Measurements from ENCODE around the gene PRDM13. TPM values are rescaled to one million over a fixed set of nuclear protein-coding genes. Genes with fewer than 3 reads are reported as not detected.
"Not testable (repeated sequence)": the region's sequence is repeated elsewhere in the genome, so short reads cannot be mapped to it uniquely, and the experiment has no call there.

The PRDM13 gene
- polyA plus RNA-seq, 2 of the 4 experiments (the other 2 are of a cell fraction) = 0.41 to 0.74 TPM

DNA sequence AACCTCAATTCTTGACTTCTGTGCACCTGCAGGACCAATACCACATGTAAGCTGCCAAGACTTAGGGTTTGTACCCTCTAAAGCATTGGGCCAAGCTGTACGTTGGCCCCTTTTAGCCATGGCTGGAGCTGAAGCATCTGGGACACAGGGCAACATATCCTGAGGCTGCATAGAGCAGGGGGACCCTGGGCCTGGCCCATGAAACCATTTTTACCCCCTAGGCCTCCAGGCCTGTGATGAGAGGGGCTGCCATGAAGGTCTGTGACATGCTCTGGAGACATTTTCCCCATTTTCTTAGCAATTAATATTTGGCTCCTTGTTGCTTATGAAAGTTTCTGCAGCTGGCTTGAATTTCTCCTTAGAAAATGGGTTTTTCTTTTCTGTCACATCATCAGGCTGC is 31.0 kb downstream of the PRDM13 start:
- CTCF ChIA-PET = no interaction called here
- WGBS (ENCODE audit: missing lambda C conversion rate) = 0% methylated on average over 1 of the region's 1 CpG
- FAIRE-seq = no peak

DNA sequence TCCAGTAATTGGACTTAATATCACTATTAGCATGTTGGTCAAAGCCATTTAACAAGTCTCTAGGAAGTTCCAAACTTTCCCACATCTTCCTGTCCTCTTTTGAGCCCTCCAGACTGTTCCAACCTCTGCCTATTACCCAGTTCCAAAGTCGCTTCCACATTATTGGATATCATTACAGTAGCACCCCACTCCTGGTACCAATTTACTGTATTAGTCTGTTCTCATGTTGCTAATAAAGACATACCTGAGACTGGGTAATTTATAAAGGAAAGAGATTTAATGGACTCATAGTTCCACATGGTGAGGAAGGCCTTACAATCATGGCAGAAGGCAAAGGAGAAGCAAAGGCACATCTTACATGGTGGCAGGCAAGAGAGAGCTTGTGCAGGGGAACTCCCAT is 31.7 kb downstream of the PRDM13 start:
- POLR2A ChIA-PET; CTCF ChIA-PET; H3K4me2 ChIP-seq; ATAC-seq; H3K4me1 ChIP-seq; H3K9me3 ChIP-seq; DNase-seq (ENCODE audit: low read depth in 1 of 2, low spot score in 1 of 2); H3K27ac ChIP-seq; H3K4me3 ChIP-seq; FAIRE-seq: not testable (repeated sequence)
- 6% methylated on average over 1 of the region's 1 CpG for WGBS (ENCODE audit: missing lambda C conversion rate)

More for the DNA sequence above, 31.0 kb downstream of the PRDM13 start:
- H3K27ac ChIP-seq = no peak overlapping the region
- no peak for TF ChIP-seq KDM1A (IDR thresholded peaks at IDR 0.05; ENCODE audit: low read depth)
- no peak for TF ChIP-seq MYC (IDR thresholded peaks at IDR 0.05; ENCODE audit: borderline replicate concordance, low read length)
- TF ChIP-seq POLR2A (IDR thresholded peaks at IDR 0.05; ENCODE audit: low read length) = no peak
- TF ChIP-seq, protein P1, sequence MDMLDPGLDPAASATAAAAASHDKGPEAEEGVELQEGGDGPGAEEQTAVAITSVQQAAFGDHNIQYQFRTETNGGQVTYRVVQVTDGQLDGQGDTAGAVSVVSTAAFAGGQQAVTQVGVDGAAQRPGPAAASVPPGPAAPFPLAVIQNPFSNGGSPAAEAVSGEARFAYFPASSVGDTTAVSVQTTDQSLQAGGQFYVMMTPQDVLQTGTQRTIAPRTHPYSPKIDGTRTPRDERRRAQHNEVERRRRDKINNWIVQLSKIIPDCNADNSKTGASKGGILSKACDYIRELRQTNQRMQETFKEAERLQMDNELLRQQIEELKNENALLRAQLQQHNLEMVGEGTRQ (IDR thresholded peaks at IDR 0.05) = no peak
- TF ChIP-seq ZFP36 (IDR thresholded peaks at IDR 0.05; ENCODE audit: borderline replicate concordance, partially characterized antibody) = no peak
- TF ChIP-seq EHF (CRISPR knock-in tag; IDR thresholded peaks at IDR 0.05) = no peak
- no peak for TF ChIP-seq RAD21 (conservative IDR thresholded peaks at IDR 0.05 in 1 of 2, IDR thresholded peaks at IDR 0.05 in 1 of 2)
- no peak for TF ChIP-seq HOXB5 (CRISPR knock-in tag; IDR thresholded peaks at IDR 0.05)
- no peak for TF ChIP-seq JUNB (IDR thresholded peaks at IDR 0.05)
- TF ChIP-seq CHD2 (IDR thresholded peaks at IDR 0.05; ENCODE audit: low read length, partially characterized antibody) = no peak
- DNase-seq (ENCODE audit: low read depth in 1 of 2, low spot score in 1 of 2) (no peak), ATAC-seq (no peak)
- H3K4me2 ChIP-seq = no peak overlapping the region
- no peaks in the 10 kb centered on the region for H3K9me3 ChIP-seq
- no peaks in the 10 kb centered on the region for H3K4me1 ChIP-seq
- POLR2A ChIA-PET = no interaction called here
- H3K4me3 ChIP-seq = no peak overlapping the region

DNA sequence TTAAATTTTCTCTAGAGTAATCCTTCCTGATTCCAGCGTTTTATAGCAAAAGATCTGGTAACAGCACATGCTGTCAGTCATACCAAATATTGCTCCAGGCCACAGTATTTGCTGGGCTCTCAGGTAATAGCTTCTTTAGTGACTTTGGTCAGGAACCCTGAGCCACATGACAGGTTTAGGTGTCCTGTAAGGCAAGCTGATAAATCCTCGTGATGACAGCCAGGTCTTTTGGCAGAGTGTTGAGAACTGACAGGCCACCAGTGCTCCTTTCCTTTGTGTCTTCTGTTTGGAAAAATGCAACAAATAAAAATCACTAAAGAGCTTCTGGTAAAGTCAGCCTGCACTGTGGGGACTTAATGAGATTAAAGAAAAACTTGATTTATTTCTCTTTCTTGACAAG is 34.6 kb downstream of the PRDM13 start:
- no peaks in the 10 kb centered on the region for H3K9me3 ChIP-seq
- ChIA-PET POLR2A (no interaction called here), CTCF (no interaction called here)
- H3K27ac ChIP-seq = no peak overlapping the region
- no peak overlapping the region for H3K4me3 ChIP-seq
- WGBS (ENCODE audit: missing lambda C conversion rate) = 0% methylated on average over 2 of the region's 2 CpGs
- ATAC-seq (no peak), DNase-seq (ENCODE audit: low read depth in 1 of 2, low spot score in 1 of 2) (no peak), FAIRE-seq (no peak)
- no peak overlapping the region for H3K4me2 ChIP-seq
- no peaks in the 10 kb centered on the region for H3K4me1 ChIP-seq
- TF ChIP-seq FOSL2 (IDR thresholded peaks at IDR 0.05) = no peak
- no peak for TF ChIP-seq FOSL2 (CRISPR knock-in tag; IDR thresholded peaks at IDR 0.05)

DNA sequence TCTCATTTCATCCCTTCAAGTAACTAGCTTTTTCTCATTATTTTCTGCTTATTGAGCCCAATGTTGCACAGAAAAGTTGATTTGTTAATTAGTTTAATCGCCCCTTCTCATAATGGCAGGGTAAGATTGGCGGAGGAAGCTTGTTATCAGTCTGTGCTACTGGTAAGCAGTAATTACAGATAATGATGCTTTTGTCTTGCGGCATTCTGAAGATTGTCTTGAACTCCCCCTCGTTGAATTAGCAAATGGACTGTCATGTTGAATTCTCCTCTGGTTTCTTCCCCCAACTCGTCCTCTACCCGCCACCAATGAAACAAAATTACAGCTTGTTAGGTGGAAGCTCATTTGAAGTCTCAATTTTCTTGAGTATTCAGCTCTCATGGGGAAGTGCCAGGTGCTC is 39.4 kb downstream of the PRDM13 start:
- no peaks in the 10 kb centered on the region for H3K9me3 ChIP-seq
- no peak overlapping the region for H3K27ac ChIP-seq
- no peak for ATAC-seq
- 18% methylated on average over 6 of the region's 6 CpGs for whole genome bisulfite sequencing (ENCODE audit: missing lambda C conversion rate)
- no peak for FAIRE-seq
- no peak for DNase-seq (ENCODE audit: low read depth in 1 of 2, low spot score in 1 of 2)
- no peak overlapping the region for H3K4me2 ChIP-seq
- H3K4me3 ChIP-seq = no peak overlapping the region
- H3K4me1 ChIP-seq = no peaks in the 10 kb centered on the region
- ChIA-PET CTCF (no interaction called here), POLR2A (no interaction called here)
- TF ChIP-seq NPAS2 (CRISPR knock-in tag; IDR thresholded peaks at IDR 0.05; ENCODE audit: borderline replicate concordance) (no peak), RAD21 (conservative IDR thresholded peaks at IDR 0.05 in 1 of 2, IDR thresholded peaks at IDR 0.05 in 1 of 2) (no peak), TP53 (CRISPR knock-in tag; IDR thresholded peaks at IDR 0.05) (no peak), GATA3 (IDR thresholded peaks at IDR 0.05; ENCODE audit: borderline replicate concordance) (no peak), ZSCAN20 (CRISPR knock-in tag; IDR thresholded peaks at IDR 0.05) (no peak), ZNF302 (CRISPR knock-in tag; IDR thresholded peaks at IDR 0.05) (no peak), KDM5A (IDR thresholded peaks at IDR 0.05) (no peak), RARB (CRISPR knock-in tag; IDR thresholded peaks at IDR 0.05) (no peak), JUN (IDR thresholded peaks at IDR 0.05) (no peak), ESRRA (IDR thresholded peaks at IDR 0.05; ENCODE audit: borderline replicate concordance, low read length) (no peak), CEBPB (IDR thresholded peaks at IDR 0.05) (no peak), BHLHE40 (IDR thresholded peaks at IDR 0.05; ENCODE audit: low read depth, low read length) (no peak), EP300 (IDR thresholded peaks at IDR 0.05) (no peak)
- TF ChIP-seq, protein P2, sequence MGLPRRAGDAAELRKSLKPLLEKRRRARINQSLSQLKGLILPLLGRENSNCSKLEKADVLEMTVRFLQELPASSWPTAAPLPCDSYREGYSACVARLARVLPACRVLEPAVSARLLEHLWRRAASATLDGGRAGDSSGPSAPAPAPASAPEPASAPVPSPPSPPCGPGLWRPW (IDR thresholded peaks at IDR 0.05) = no peak
- TF ChIP-seq, protein P3, sequence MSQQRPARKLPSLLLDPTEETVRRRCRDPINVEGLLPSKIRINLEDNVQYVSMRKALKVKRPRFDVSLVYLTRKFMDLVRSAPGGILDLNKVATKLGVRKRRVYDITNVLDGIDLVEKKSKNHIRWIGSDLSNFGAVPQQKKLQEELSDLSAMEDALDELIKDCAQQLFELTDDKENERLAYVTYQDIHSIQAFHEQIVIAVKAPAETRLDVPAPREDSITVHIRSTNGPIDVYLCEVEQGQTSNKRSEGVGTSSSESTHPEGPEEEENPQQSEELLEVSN (IDR thresholded peaks at IDR 0.05; ENCODE audit: borderline replicate concordance, low read depth) = no peak
- TF ChIP-seq, protein P4, sequence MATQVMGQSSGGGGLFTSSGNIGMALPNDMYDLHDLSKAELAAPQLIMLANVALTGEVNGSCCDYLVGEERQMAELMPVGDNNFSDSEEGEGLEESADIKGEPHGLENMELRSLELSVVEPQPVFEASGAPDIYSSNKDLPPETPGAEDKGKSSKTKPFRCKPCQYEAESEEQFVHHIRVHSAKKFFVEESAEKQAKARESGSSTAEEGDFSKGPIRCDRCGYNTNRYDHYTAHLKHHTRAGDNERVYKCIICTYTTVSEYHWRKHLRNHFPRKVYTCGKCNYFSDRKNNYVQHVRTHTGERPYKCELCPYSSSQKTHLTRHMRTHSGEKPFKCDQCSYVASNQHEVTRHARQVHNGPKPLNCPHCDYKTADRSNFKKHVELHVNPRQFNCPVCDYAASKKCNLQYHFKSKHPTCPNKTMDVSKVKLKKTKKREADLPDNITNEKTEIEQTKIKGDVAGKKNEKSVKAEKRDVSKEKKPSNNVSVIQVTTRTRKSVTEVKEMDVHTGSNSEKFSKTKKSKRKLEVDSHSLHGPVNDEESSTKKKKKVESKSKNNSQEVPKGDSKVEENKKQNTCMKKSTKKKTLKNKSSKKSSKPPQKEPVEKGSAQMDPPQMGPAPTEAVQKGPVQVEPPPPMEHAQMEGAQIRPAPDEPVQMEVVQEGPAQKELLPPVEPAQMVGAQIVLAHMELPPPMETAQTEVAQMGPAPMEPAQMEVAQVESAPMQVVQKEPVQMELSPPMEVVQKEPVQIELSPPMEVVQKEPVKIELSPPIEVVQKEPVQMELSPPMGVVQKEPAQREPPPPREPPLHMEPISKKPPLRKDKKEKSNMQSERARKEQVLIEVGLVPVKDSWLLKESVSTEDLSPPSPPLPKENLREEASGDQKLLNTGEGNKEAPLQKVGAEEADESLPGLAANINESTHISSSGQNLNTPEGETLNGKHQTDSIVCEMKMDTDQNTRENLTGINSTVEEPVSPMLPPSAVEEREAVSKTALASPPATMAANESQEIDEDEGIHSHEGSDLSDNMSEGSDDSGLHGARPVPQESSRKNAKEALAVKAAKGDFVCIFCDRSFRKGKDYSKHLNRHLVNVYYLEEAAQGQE (IDR thresholded peaks at IDR 0.05) = no peak

Data from A549 (cell line).